CD4-positive, alpha-beta T cell treated with Interleukin-4 for 1 hour (primary cell): ENCODE data around the gene PPP1CA.

ENCODE experiments used
- DNase-seq, 2 donors: peaks; one replicate each; pipeline ENCODE4 v3.0.0-alpha.2; 2020 to 2022

Gene PPP1CA

GRCh38 chr11:67349457-67349856 lies 52.2 kb downstream of the PPP1CA start:
- no peak for DNase-seq

GRCh38 chr11:67349036-67349435 lies 52.6 kb downstream of the PPP1CA start:
- no peak for DNase-seq
